Choroid plexus epithelial cell (primary cell): Measurements from ENCODE around the gene AKR1D1.
"Not testable (repeated sequence)": the region's sequence is repeated elsewhere in the genome, so short reads cannot be mapped to it uniquely, and the experiment has no call there.

Source experiments
- DNase-seq: peaks from one replicate; pipeline ENCODE4 v3.0.0-alpha.2; 2010; ENCODE audit warnings: low read depth
- H3K4me3 ChIP-seq: 2 replicates; pipeline ENCODE4 v1.5.1; 2011; ENCODE audit warnings: low read depth, mild to moderate bottlenecking, control low read depth, low read length, moderate library complexity
- CTCF ChIP-seq: conservative IDR thresholded peaks from 2 replicates; pipeline ENCODE4 v1.5.1; 2011; ENCODE audit warnings: low read depth, mild to moderate bottlenecking, control low read depth, inconsistent platforms, low read length, moderate library complexity

AKR1D1 gene

DNA sequence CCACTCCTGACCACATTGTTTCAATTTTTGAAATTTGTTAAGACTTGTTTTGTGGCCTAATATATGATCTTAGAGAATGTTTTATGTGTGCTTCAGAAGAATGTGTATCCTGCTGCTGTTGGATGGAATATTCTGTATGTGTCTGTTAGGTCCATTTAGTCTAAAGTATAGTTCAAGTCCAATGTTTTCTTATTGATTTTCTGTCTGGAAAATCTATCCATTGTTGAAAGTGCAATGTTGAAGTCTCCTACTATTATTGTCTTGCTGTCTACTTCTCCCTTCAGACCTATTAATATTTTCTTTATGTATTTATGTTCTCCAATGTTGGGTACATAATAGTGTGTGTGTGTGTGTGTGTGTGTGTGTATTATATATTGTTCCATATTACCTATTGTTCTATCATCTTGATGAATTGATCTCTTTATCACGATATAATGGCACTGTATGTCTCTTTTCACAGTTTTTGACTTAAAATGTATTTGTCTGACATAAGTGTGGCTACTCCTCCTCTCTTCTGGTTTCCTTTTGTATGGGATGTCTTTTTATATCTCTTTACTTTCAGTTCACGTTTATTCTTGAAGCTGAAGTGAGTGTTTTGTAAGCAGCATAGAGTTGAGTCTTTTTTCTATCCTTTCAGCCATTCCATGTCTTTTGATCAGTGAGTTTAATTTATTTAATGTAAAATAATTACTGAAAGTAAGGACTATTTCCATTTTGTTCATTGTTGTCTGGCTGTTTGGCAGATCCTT is 61.3 kb downstream of the AKR1D1 start:
- DNase-seq: no peak
- no peak for TF ChIP-seq CTCF

GRCh38 chr7:138138244-138138643 is 62.0 kb downstream of the AKR1D1 start:
- no peak for DNase-seq
- no peak overlapping the region for H3K4me3 ChIP-seq
- no peak for TF ChIP-seq CTCF

More for the DNA sequence above, 61.3 kb downstream of the AKR1D1 start:
- H3K4me3 ChIP-seq: no peak overlapping the region

GRCh38 chr7:138142583-138143201 is 66.4 kb downstream of the AKR1D1 start:
- H3K4me3 ChIP-seq: no peak overlapping the region
- no peak for DNase-seq
- no peak for TF ChIP-seq CTCF

- H3K4me3 ChIP-seq: no peak overlapping the region
- no peak for DNase-seq
- TF ChIP-seq CTCF: no peak
Measured at GRCh38 chr7:138144958-138145357, 68.7 kb downstream of the AKR1D1 start.

DNA sequence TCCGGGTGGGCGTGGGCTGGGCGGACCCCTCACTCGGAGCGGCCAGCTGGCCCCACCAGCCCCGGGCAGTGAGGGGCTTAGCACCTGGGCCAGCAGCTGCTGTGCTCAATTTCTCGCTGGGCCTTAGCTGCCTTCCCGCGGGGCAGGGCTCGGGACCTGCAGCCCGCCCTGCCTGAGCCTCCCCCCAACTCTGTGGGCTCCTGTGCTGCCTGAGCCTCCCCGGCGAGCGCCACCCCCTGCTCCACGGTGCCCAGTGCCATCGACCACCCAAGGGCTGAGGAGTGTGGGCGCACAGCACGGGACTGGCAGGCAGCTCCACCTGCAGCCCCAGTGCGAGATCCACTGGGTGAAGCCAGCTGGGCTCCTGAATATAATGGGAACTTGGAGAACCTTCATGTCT is 70.0 kb downstream of the AKR1D1 start:
- not testable (repeated sequence) for H3K4me3 ChIP-seq, DNase-seq

- not testable (repeated sequence) for DNase-seq, H3K4me3 ChIP-seq
Measured at GRCh38 chr7:138146757-138147734, 70.8 kb downstream of the AKR1D1 start.

- DNase-seq: no peak
- TF ChIP-seq CTCF: no peak
Measured at GRCh38 chr7:138151731-138152577, 75.7 kb downstream of the AKR1D1 start.

More at GRCh38 chr7:138151731-138152577, 75.7 kb downstream of the AKR1D1 start:
- no peak overlapping the region for H3K4me3 ChIP-seq
